GM18519 (cell line): ENCODE results near the gene CMTR1.

Experiments used
- ATAC-seq: cut with Tn5 transposase; IDR thresholded peaks from one replicate; pipeline ENCODE4 v1.9.1; 2021; ENCODE audit warnings: mild to moderate bottlenecking, moderate library complexity; ENCODE audit not compliant: unreplicated experiment, low FRiP score

Gene CMTR1

GRCh38 chr6:37474316-37474715 is 41.3 kb downstream of the CMTR1 start:
- ATAC-seq, result no peak

- ATAC-seq, result no peak
Observed at GRCh38 chr6:37477191-37477590, 44.2 kb downstream of the CMTR1 start.

GRCh38 chr6:37477656-37478435 is 44.8 kb downstream of the CMTR1 start:
- ATAC-seq, result no peak

- no peak for ATAC-seq
Observed at GRCh38 chr6:37478827-37479226, 45.8 kb downstream of the CMTR1 start.

- ATAC-seq, result no peak
Observed at GRCh38 chr6:37479266-37479854, 46.3 kb downstream of the CMTR1 start.

GRCh38 chr6:37480118-37480736 is 47.2 kb downstream of the CMTR1 start:
- ATAC-seq, result no peak

- no peak for ATAC-seq
Observed at GRCh38 chr6:37480951-37481534, 48.0 kb downstream of the CMTR1 start.

- no peak for ATAC-seq
Observed at GRCh38 chr6:37481711-37482605, 48.9 kb downstream of the CMTR1 start.

GRCh38 chr6:37482606-37483251 is 49.7 kb downstream of the CMTR1 start:
- no peak for ATAC-seq

GRCh38 chr6:37483252-37483901 is 50.4 kb downstream of the CMTR1 start:
- no peak for ATAC-seq

GRCh38 chr6:37483917-37484785 is 51.1 kb downstream of the CMTR1 start:
- no peak for ATAC-seq

- ATAC-seq, result no peak
Observed at GRCh38 chr6:37484786-37485170, 51.8 kb downstream of the CMTR1 start.

- no peak for ATAC-seq
Observed at GRCh38 chr6:37485291-37485702, 52.3 kb downstream of the CMTR1 start.

GRCh38 chr6:37486121-37486839 is 53.3 kb downstream of the CMTR1 start:
- ATAC-seq, result no peak

- no peak for ATAC-seq
Observed at GRCh38 chr6:37487591-37488380, 54.8 kb downstream of the CMTR1 start.

- ATAC-seq, result no peak
Observed at GRCh38 chr6:37488476-37488875, 55.5 kb downstream of the CMTR1 start.

- no peak for ATAC-seq
Observed at GRCh38 chr6:37489697-37490336, 56.8 kb downstream of the CMTR1 start.
